Effector CD8-positive, alpha-beta T cell (primary cell): Measurements from ENCODE around the gene GP1BB.

ENCODE experiments used
- DNase-seq: peaks from one replicate; lab custom pipeline; 2025; lab: John Stamatoyannopoulos, UW

GP1BB gene

DNA sequence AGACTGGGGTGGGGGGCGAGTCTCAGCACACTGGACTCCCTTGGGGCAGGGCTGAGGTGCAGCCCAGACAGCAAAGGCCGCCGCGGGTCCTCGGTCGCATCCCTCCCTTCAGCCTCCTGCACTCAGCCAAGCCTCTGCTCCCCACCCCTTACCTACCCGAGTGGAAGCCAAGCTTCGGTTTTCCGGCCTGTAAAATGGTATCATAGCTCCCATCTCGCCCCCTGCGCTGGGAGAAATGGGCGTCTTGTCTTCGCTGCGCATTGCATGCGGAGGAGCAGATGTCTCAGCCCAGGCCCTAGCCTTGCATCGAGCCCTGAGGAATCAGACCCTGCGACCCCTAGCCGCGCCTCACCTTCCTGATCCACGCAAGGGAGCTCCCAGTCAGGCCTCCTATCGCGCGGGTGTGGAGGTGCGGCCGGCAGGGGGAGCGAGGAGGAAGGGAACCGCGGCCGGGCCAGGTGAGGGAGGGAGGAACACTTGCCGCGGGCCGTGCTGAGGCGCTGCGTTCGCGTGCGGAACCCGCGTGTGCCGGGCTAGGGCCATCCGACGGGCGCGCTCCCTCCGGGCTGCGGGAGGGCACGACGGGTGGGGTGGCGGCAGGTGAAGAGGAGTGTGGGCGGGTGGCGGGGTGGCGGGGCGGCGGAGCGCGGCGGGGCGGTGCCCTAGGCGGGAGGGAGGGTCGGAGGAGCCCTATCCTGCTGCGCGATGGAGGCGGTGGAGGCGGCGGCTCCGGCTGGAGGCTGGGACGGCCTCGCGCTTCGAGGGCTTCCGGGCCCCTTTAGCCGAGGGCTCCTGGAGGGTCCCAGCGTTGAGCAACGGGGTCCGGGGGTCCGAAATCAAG, 33.2 kb downstream of the GP1BB start:
- peak; percentile 47 for DNase-seq

DNA sequence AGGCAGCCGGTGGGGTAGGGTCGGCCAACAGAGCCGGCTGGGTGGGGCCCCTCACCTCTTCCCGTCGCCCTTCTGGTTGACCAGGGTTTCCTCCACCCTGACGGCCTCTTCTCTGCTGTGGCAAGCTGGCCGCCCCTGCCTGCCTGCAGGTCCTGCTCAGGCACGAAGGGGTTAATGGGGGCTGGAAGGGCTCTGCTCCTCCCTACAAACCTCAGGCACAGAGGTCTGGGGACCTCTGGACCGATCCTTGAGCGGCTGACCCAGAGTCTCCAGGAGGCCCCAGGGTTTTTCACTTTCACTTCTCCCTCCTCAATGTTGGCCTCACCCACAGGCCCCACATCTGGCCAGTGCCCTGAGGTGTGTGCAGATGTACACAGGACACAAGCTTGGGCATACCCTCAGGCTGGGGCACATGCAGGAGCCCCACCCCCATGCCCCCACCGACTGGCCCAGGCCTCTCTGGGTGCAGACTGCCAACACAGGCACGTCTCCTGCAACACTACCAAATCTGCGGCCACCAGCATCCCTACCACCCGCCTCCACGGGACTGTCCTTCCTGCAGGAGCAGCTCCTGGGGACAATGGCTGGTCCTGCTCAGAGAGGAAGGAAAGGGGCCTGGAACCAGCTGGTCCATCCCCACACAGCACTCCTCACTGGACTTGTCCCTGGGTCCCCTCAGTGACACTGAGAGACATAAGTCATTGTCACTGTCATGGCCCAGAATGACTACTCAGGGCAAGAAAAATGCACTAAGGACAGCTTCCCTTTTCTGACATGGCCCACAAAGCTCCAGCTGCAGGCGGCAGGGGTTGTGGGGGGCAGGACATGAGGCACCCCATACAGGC, 34.0 kb downstream of the GP1BB start:
- no peak for DNase-seq

DNA sequence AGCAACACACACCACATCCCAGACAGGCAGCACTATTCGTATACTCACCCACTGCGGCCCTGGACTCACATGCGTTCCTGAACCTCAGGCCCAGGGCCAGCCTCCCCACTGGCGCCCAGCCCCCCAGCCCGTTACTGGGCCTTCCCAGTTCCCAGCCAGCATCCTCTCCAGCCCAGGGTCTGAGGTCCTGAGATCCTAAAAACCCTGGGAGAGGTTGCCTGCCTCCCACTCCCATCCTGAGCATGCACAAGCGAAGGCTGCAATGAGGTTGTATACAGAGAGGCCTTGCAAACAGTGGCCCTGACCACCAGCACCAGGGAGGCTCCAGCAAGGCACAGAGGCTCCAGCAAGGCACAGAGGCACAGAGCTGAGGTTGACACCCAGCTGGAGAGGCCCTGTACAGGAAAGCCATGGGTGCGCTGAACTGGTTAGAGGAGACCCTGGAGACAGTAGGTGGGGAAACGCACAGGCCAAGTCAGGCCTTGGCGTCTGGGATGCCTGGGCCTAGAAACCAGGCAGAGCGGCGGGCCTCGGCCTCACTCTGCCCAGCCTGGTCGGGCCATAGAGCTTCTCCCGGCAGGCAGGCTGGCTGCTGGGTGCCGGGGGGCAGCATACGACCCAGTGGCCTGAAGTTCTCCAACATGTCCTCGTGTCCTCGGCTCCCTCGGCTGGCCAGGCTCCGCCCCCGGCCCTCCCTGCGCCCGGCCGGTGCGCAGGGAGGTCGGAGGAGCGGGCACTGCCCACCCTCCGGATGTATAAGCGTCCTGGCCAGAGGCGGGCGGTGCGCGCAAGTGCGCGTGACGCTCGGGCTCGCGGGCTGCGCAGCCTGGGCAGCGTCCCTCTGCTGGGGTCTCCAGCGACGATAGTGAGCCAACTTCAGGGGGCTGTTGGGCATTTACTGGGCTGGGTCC, 34.9 kb downstream of the GP1BB start:
- no peak for DNase-seq

GRCh38 chr22:19758896-19759426, 35.6 kb downstream of the GP1BB start:
- no peak for DNase-seq

- no peak for DNase-seq
Measured at GRCh38 chr22:19759427-19760057, 36.2 kb downstream of the GP1BB start.

DNA sequence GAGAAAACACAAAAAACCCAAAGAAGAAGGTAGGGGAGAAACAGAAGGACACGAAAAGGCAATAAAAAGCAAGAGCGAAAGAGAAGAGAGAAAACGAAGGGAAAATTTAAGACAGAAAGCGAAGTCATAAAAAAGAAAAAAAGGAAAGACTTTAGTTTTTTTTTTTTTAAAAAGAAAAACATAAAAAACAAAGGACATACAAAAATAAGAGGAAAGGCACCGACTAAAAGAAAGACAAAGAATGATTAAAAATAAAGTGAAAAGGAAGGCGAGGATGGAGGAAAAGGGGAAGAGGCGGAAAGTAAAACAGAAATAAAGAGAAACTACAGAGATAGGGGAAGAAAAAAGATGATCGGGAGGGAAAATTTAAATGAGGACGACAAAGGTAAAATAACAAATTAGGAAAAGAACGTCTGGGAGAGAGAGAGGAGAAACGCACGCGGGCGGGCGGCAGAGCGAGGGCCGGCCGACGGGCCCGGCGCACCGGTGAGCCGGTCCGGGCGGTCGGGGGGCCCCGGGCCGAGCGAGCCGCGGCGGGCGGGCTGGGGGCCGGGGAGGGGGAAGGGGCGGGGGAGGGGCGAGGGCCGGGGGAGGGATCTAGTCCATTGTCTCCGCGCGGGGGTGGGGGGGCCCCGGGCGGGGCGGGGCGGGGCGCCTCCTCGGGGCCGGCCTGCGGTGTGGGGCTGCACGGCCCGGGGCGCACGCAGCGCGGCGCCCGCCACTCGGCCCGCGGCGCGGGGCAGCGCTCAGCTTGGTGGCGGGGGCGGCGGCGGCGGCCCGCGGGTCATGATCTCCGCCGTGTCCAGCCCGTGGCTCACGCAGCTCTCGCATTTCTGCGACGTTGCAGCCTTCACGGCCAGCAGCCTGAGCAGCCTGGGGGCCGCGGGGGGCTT, 37.0 kb downstream of the GP1BB start, which contains the start of gene TBX1:
TSS of gene TBX1 (plus strand) at position 721 of the 893 bp plus-strand sequence. CDS start at position 787, 66 bp downstream.
- no peak for DNase-seq

- DNase-seq: no peak
Measured at GRCh38 chr22:19760951-19761724, 37.8 kb downstream of the GP1BB start.

DNA sequence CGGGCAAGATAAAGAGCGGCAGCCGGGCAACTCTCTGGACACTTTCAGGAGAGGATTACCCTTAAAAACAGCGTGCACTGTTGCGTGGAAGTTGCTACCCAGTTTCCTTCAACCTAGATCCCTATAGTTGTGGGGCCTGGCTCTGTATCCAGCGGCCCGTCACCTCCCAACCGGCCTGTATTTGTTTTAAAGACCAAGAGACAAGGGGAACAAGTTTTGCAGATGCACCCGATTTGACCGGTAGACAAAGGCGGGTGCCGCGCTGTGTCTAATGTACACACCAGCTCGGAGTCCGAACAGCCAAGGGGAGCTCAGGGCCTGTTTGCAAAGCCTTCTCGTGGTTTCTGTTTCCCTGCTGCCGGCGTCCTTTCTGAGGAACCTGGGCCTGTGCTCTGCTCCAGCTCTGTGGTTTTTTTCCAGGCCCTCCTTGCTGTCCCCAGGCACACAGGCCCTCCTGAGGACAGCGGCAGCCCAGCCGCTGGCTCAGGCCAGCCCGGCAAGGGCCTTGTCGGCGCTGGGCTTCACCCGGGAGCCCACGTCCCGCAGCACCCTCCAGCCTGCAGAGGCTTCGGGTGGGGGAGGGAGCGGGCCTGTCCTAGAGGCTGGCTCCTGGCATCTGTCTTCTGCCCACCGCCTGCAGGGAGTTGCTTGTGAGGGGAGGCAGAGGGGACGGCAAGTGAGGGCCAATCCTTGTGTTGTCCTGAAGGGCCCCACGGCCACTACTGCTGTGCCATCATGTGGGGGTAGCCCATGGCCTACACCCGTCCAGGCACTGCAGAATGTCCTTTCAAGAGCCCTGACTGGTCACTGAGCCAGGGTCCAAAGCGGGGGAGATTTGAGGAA, 38.6 kb downstream of the GP1BB start:
- DNase-seq: no peak

DNA sequence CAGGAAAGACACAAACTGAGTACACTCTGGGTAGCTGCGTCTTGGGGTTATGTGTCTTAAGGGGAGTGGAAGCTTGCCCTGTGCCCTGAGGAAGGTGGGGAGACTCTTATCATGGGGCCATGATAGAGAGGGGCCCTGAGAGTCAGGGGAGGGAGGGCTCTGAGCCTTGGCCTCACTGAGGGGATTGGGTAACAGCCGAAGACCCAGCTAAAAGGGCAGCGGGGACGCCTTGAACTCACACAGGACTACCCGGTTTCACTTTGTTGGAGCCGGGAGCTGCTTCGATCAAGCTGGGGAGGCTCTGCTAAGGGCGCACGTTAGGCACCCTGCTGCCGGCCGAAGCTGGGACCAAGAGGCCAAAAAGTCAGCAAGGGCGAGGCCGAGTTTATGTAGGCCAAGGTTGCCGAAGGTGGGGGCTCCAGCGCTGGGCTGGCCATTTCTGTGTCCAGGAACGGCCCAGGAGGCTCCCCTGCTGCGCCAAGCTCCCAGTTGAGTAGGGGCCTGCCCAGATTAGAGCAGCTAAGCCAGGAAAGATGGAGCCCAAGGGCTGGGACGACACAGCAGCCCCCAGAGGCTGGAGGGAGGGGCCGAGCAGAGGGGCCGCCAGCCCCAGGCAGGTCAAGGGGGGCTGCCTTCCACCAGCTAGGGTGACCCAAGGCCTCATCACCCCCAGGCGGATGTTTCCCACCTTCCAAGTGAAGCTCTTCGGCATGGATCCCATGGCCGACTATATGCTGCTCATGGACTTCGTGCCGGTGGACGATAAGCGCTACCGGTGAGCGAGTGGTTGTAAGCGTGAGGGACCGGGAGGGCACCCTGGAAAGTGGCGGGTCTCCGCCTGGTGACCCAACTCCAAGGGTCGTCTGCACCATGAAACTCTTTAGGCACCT, 39.5 kb downstream of the GP1BB start:
- no peak for DNase-seq

GRCh38 chr22:19763458-19764298, 40.3 kb downstream of the GP1BB start:
- DNase-seq: no peak

DNA sequence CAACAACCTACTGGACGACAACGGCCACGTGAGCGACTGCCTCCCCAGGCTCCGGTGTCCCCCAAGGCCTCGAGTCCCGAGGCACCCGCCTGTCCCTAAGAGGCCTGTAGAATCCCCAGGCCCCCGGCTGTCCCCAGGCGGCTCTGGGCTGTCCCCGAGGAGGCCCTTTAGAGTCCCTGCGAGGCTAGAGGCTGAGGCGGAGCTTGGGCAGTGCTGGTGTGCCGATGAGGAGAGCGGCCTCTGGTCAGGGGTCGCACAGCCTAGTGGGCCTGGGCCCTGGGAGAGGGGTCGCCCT, 40.9 kb downstream of the GP1BB start:
- no peak for DNase-seq

DNA sequence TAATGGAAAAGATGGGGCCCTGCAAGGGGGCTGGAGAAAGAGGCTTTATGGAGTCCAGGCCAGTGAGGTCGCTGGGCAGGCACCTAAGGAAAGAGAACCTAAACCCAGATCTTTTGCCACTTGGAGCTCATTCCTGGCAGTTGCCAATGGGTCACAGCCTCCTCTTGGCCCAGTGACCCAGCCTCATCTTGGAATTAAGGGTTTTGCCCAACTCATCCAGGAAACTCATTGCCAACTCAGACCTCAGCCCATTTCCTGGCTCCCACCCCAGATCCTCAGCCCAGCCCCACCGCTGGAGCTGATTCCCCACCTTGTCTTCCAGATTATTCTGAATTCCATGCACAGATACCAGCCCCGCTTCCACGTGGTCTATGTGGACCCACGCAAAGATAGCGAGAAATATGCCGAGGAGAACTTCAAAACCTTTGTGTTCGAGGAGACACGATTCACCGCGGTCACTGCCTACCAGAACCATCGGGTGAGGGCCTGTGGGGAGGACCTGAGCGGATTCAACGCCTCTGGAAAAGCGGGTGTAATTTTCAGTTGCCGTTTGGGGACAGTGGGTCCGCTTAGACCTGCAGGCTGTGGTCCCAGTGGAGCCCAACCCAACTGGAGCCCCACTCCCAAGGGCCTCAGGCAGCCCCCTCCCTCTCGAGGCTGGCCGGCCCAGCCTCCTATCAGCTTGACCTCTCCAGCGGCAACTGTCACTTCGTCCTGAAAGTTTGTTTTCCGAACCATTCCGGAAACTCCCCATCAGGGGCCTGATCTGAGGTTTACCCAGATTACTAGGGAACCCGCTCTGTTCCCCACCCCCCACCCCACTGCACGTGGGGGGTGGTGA, 41.5 kb downstream of the GP1BB start:
- no peak for DNase-seq

DNA sequence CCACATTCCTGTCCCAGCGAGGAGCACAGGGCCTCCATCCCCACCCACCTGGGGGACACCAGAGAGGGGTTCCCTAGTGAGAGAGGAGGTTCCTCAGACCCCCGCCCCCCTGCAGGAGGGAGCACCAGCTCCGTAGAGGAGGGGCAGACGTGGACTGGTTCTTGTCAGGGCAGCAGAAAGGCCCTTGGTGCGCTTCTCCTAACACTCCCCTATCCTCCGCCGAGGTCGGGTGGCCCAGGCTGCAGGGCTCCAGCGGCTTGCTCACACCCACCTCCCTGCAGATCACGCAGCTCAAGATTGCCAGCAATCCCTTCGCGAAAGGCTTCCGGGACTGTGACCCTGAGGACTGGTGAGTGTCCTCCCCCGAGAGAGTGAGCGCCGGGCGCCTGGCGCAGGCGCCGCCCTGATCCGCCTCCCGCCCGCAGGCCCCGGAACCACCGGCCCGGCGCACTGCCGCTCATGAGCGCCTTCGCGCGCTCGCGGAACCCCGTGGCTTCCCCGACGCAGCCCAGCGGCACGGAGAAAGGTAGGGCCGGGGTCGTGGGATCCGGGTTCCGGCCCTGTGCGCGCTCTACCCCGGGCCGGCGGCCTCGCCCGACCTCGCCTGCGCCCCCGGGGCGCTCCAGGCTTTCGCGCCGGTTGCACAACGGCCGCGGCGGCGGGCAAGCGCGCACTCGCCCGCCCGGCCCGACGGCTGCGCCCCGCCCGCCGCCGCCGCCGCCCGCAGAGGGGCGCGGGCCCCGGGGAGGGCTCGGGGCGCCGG, 42.3 kb downstream of the GP1BB start:
- DNase-seq: no peak

- DNase-seq: no peak
Measured at GRCh38 chr22:19766240-19766510, 42.8 kb downstream of the GP1BB start.
